ENCODE measurements around the gene INPP4A.

GRCh38 chr2:98479371-98479770 lies 34.7 kb downstream of the INPP4A start:
- TF ChIP-seq CTCF (IDR thresholded peaks at IDR 0.05) (no peak), POLR2AphosphoS5 (IDR thresholded peaks at IDR 0.05) (no peak), POLR2A (IDR thresholded peaks at IDR 0.05) (no peak)
